Body of pancreas (tissue), 4 donors: ENCODE data around the gene TOM1L2. TPM values are rescaled to one million over a fixed set of nuclear protein-coding genes. Genes with fewer than 3 reads are reported as not detected.

ENCODE experiments used
- ATAC-seq: fragments of 150-250 bp; one replicate; pipeline ENCODE4 v1.9.1; 2016
- DNase-seq, 4 donors: peaks; one replicate each; pipeline ENCODE4 v3.0.0-alpha.2; 2019
- H3K27ac ChIP-seq, 4 donors: fragments of 200-600 bp; sonication (generic); 1 replicate in 3 of 4; 2 replicates in 1 of 4; pipeline versions ENCODE4 v1.5.1 to v1.6.1; 2016 to 2019; ENCODE audit warnings: mild to moderate bottlenecking in 1 of 4, mixed read lengths in 1 of 4, moderate library complexity in 1 of 4
- H3K27me3 ChIP-seq, 2 donors: fragments of 200-600 bp; sonication (generic); one replicate each; pipeline ENCODE4 v1.6.0; 2016; ENCODE audit warnings: mild to moderate bottlenecking in 1 of 2
- H3K36me3 ChIP-seq, 2 donors: fragments of 200-600 bp; sonication (generic); replicated peaks in 1 of 2; 2 replicates each; pipeline ENCODE4 v1.5.1; 2016; ENCODE audit warnings: low read depth in 2 of 2; ENCODE audit not compliant: insufficient read depth in 1 of 2
- H3K4me1 ChIP-seq: fragments of 200-600 bp; sonication (generic); one replicate; pipeline ENCODE4 v1.6.0; 2016
- H3K4me3 ChIP-seq, 2 donors: fragments of 200-600 bp; sonication (generic); 1 replicate in 1 of 2; 2 replicates in 1 of 2; pipeline ENCODE4 v1.5.1; 2016 to 2019
- H3K9me3 ChIP-seq, 3 donors: fragments of 200-600 bp; sonication (generic); 1 replicate in 2 of 3; 2 replicates in 1 of 3; pipeline ENCODE4 v1.5.1; 2016
- POLR2A ChIP-seq, 3 donors: fragments of 450-650 bp; IDR thresholded peaks; one replicate each; pipeline ENCODE4 v1.6.1; 2016; ENCODE audit warnings: antibody characterized with exemption in 3 of 3, mild to moderate bottlenecking in 2 of 3
- WGBS, 2 donors: methylation state at CpG; one replicate each; pipeline ENCODE4 v1.1.5; 2017; 5-methylcytosine and 5-hydroxymethylcytosine counted together
- intact Hi-C: fragments of 100-400 bp; cut with DNase I; formaldehyde crosslinking; loops from one replicate; pipeline ENCODE4 v1.15.1; 2023
- total RNA-seq, 2 donors: library from RNA; depleted of rRNA; stranded (reverse); fragments of >200 nt; gene quantifications; one replicate each; pipeline ENCODE4 v1.1.0, GENCODE V29; 2016
- TF ChIP-seq, protein P1 (sequence below), 7 experiments: fragments of 450-650 bp in 4 of 7; fragments of 200-600 bp in 3 of 7; sonication (generic) in 3 of 7; IDR thresholded peaks; one replicate each; pipeline ENCODE4 v1.5.1; 2016 to 2019; ENCODE audit warnings: antibody characterized with exemption in 7 of 7

TOM1L2 gene
- total RNA-seq, 2 donors from 2014 or later: 35.9 to 55.8 TPM

DNA sequence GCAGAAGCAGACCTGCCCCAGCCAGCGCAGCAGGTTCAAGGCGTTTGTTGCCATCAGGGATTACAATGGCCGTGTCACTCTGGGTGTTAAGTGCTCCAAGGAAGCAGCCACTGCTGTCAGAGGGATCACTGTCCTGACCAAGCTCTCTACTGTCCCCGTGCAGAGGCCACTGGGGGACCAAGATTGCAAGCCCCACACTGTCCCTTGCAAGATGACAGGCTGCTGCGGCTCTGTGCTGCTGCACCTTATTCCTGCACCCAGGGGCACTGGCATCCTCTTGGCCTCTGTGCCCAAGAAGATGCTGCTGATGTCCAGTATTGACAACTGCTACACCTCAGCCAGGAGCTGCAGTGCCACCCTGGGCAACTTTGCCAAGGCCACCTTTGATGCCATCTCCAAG lies 39.1 kb upstream of the TOM1L2 start:
- Histone ChIP-seq H3K4me1 (no peaks in the 10 kb centered on the region), H3K9me3 (no peaks in the 10 kb centered on the region), H3K27ac (no peak overlapping the region), H3K27me3 (no peaks in the 10 kb centered on the region), H3K36me3 (no peaks in the 10 kb centered on the region), H3K4me3 (no peak overlapping the region)
- DNase-seq (no peak), ATAC-seq (no peak)
- 91% methylated on average over 5 of the region's 5 CpGs; no CpG with 5 or more reads in 1 of the 2 donors for WGBS, 2 donors
- TF ChIP-seq, protein P1, sequence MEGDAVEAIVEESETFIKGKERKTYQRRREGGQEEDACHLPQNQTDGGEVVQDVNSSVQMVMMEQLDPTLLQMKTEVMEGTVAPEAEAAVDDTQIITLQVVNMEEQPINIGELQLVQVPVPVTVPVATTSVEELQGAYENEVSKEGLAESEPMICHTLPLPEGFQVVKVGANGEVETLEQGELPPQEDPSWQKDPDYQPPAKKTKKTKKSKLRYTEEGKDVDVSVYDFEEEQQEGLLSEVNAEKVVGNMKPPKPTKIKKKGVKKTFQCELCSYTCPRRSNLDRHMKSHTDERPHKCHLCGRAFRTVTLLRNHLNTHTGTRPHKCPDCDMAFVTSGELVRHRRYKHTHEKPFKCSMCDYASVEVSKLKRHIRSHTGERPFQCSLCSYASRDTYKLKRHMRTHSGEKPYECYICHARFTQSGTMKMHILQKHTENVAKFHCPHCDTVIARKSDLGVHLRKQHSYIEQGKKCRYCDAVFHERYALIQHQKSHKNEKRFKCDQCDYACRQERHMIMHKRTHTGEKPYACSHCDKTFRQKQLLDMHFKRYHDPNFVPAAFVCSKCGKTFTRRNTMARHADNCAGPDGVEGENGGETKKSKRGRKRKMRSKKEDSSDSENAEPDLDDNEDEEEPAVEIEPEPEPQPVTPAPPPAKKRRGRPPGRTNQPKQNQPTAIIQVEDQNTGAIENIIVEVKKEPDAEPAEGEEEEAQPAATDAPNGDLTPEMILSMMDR (IDR thresholded peaks at IDR 0.05): no peak
- TF ChIP-seq POLR2A (IDR thresholded peaks at IDR 0.05): no peak
- intact Hi-C loops: no loop called here

DNA sequence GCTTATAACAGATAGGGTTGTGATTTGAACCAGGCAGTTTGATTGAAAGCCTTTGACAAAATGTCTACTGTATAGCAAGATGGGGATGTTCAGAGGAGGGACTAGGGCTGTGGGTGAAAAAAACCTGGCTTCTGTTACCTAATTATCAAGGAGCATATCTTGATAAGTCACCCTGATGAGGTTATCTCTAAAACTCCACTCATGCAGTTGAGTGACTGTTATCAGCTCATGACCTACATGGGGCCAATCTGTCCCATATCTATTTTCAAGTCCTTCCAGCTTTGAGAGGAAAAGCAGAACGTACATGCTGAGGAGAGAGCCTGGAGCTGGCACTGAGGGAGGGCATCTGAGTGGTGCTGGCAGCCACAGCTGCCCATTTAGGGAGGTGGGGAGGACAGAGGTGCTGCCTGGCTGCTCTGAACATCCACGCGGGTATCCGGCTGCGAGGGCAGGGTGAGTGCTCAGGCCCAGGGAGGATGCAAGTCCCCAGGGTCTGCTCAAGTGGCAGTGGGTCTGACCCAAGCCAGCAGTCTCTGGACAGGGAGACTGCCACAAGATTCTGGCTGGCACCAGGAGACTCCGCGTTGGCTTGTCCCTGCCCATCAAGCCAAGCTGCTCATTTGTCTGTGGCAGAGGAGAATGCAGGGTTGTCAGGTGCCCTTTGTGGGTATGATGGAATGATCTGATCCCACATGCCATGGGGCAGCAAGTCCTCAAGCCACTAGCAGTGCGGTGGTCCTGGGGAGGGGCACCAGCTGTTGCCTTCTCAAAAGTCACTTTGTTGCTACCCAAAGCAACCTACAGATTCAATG lies 37.6 kb upstream of the TOM1L2 start:
- ATAC-seq (no peak), DNase-seq (no peak)
- Histone ChIP-seq H3K27me3 (no peaks in the 10 kb centered on the region), H3K4me3 (no peak overlapping the region), H3K9me3 (no peaks in the 10 kb centered on the region), H3K4me1 (no peaks in the 10 kb centered on the region), H3K27ac (no peak overlapping the region), H3K36me3 (no peaks in the 10 kb centered on the region)
- intact Hi-C loops: no loop called here
- TF ChIP-seq POLR2A (IDR thresholded peaks at IDR 0.05): no peak
- TF ChIP-seq, protein P1 (IDR thresholded peaks at IDR 0.05): no peak
- 73 to 95% methylated on average over 4 to 8 of the region's 8 CpGs for WGBS, 2 donors

DNA sequence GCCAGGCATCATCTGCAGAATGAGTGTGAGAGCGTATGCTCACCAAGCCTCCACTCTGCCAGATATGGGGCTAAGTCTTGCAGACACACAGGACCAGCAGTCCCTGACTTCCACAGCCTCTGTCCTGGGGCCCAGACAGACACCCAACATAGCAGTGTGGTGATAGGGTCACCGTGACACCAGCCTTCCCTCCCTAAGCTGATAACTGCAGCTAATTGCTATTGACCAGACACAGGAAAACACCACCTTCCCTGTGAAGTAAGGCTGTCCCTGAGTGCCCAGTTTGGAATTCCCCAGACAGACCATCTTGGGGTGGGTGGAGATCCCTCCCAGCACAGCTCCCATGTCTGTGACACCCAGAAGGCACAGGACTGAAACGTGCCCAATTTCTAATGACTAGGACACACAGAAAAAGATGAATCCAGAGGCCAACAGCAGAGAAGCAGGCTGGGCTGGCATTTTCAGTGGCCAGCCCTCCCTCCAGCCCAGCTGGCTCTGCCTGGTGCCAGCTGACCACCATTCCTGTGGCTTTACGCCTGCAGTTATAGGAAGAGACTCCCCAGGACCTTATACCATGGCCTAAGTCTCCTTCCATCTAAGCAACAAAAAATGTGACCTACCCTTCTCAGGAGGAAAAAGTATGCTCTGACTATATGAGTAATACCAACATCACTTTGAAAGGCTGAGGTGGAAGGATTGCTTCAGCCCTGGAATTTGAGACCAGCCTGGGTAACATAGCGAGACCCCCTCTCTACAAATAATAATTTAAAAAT lies 36.5 kb upstream of the TOM1L2 start:
- H3K27me3 ChIP-seq: no peaks in the 10 kb centered on the region
- H3K4me3 ChIP-seq: no peak overlapping the region
- TF ChIP-seq, protein P1 (IDR thresholded peaks at IDR 0.05): no peak
- TF ChIP-seq POLR2A (IDR thresholded peaks at IDR 0.05): no peak
- no peaks in the 10 kb centered on the region for H3K36me3 ChIP-seq
- no peaks in the 10 kb centered on the region for H3K9me3 ChIP-seq
- ATAC-seq (no peak), DNase-seq (no peak)
- H3K4me1 ChIP-seq: no peaks in the 10 kb centered on the region
- no peak overlapping the region for H3K27ac ChIP-seq
- intact Hi-C loops: no loop called here
- WGBS, 2 donors: 82 to 92% methylated on average over 3 to 5 of the region's 5 CpGs

- H3K4me3 ChIP-seq: no peak overlapping the region
- 74 to 87% methylated on average over 14 to 19 of the region's 31 CpGs for WGBS, 2 donors
- no peak for ATAC-seq
- no peak for DNase-seq
- no peak for TF ChIP-seq POLR2A (IDR thresholded peaks at IDR 0.05)
- TF ChIP-seq, protein P1 (IDR thresholded peaks at IDR 0.05): no peak
- intact Hi-C loops: no loop called here
- H3K27ac ChIP-seq: no peak overlapping the region
- H3K27me3 ChIP-seq: no peaks in the 10 kb centered on the region
- no peaks in the 10 kb centered on the region for H3K4me1 ChIP-seq
- no peaks in the 10 kb centered on the region for H3K9me3 ChIP-seq
- no peaks in the 10 kb centered on the region for H3K36me3 ChIP-seq
These were observed 34.5 kb upstream of the TOM1L2 start for GRCh38 chr17:18006495-18007239.
